H9 (cell line): Measurements from ENCODE around the gene GAS6. TPM values are rescaled to one million over a fixed set of nuclear protein-coding genes. Genes with fewer than 3 reads are reported as not detected.

ENCODE experiments used
- DNase-seq: peaks from one replicate; pipeline ENCODE4 v3.0.0-alpha.2; 2017
- H2AFZ ChIP-seq: one replicate; pipeline ENCODE4 v1.6.1; 2013; ENCODE audit warnings: mild to moderate bottlenecking, low read length, control low read depth, moderate library complexity
- H2AK5ac ChIP-seq: 2 replicates; pipeline ENCODE4 v1.6.1; 2013; ENCODE audit warnings: low read length, control low read depth, mixed read lengths; ENCODE audit not compliant: insufficient read length
- H2BK120ac ChIP-seq: one replicate; pipeline ENCODE4 v1.6.1; 2013; ENCODE audit warnings: low read depth, mild to moderate bottlenecking, low read length, control low read depth, inconsistent platforms; ENCODE audit not compliant: poor library complexity, severe bottlenecking
- H2BK12ac ChIP-seq: 2 replicates; pipeline ENCODE4 v1.6.1; 2013; ENCODE audit warnings: low read length, control low read depth, mixed read lengths, low read depth; ENCODE audit not compliant: insufficient read length
- H2BK15ac ChIP-seq: 2 replicates; pipeline ENCODE4 v1.6.1; 2013; ENCODE audit warnings: low read depth, low read length, control low read depth
- H2BK20ac ChIP-seq: one replicate; pipeline ENCODE4 v1.6.1; 2013; ENCODE audit warnings: low read depth, mild to moderate bottlenecking, low read length, control low read depth, inconsistent platforms; ENCODE audit not compliant: poor library complexity, severe bottlenecking
- H2BK5ac ChIP-seq: 2 replicates; pipeline ENCODE4 v1.6.1; 2013; ENCODE audit warnings: low read length, control low read depth, mixed read lengths; ENCODE audit not compliant: insufficient read length
- H3K14ac ChIP-seq: 2 replicates; pipeline ENCODE4 v1.6.1; 2013; ENCODE audit warnings: low read length, control low read depth; ENCODE audit not compliant: insufficient read depth
- H3K18ac ChIP-seq: 2 replicates; pipeline ENCODE4 v1.6.1; 2013; ENCODE audit warnings: low read depth, mild to moderate bottlenecking, mixed read lengths, low read length, control low read depth; ENCODE audit not compliant: insufficient read length
- H3K23ac ChIP-seq: 2 replicates; pipeline ENCODE4 v1.6.1; 2013; ENCODE audit warnings: low read length, control low read depth, mixed read lengths, low read depth; ENCODE audit not compliant: insufficient read length
- H3K23me2 ChIP-seq: 2 replicates; pipeline ENCODE4 v1.6.1; 2013; ENCODE audit warnings: low read depth, mild to moderate bottlenecking, mixed read lengths, low read length, control low read depth; ENCODE audit not compliant: insufficient read length, poor library complexity, severe bottlenecking
- H3K27ac ChIP-seq: 2 replicates; pipeline ENCODE4 v1.5.1; 2013; ENCODE audit warnings: low read length, control low read depth, mixed read lengths, low read depth; ENCODE audit not compliant: insufficient read length
- H3K27me3 ChIP-seq: 2 replicates; pipeline ENCODE4 v1.6.1; 2013; ENCODE audit warnings: low read length, control low read depth, inconsistent platforms; ENCODE audit not compliant: insufficient read depth
- H3K4ac ChIP-seq: 2 replicates; pipeline ENCODE4 v1.6.1; 2013; ENCODE audit warnings: low read depth, mild to moderate bottlenecking, control low read depth, inconsistent platforms, low read length, moderate library complexity
- H3K4me1 ChIP-seq: 2 replicates; pipeline ENCODE4 v1.6.1; 2013; ENCODE audit warnings: low read length, control low read depth, inconsistent platforms; ENCODE audit not compliant: insufficient read depth
- H3K4me2 ChIP-seq: 2 replicates; pipeline ENCODE4 v1.6.1; 2013; ENCODE audit warnings: low read length, control low read depth, mixed read lengths; ENCODE audit not compliant: insufficient read length, insufficient read depth
- H3K56ac ChIP-seq: 2 replicates; pipeline ENCODE4 v1.6.1; 2013; ENCODE audit warnings: low read depth, mild to moderate bottlenecking, mixed read lengths, low read length, control low read depth; ENCODE audit not compliant: insufficient read length
- H3K79me1 ChIP-seq: 2 replicates; pipeline ENCODE4 v1.6.1; 2013; ENCODE audit warnings: low read depth, mild to moderate bottlenecking, moderate library complexity, low read length, control low read depth, inconsistent platforms; ENCODE audit not compliant: insufficient read depth, poor library complexity, severe bottlenecking
- H3K79me2 ChIP-seq: 2 replicates; pipeline ENCODE4 v1.6.1; 2013; ENCODE audit warnings: low read length, control low read depth, inconsistent platforms; ENCODE audit not compliant: insufficient read depth
- H3K9ac ChIP-seq: 2 replicates; pipeline ENCODE4 v1.6.1; 2013; ENCODE audit warnings: low read length, control low read depth, mixed read lengths; ENCODE audit not compliant: insufficient read length; ENCODE audit errors: extremely low read depth
- H3K9me3 ChIP-seq: one replicate; pipeline ENCODE4 v1.6.1; 2013; ENCODE audit warnings: low read depth, low read length, inconsistent platforms; ENCODE audit not compliant: control insufficient read depth
- H3T11ph ChIP-seq: one replicate; pipeline ENCODE4 v1.6.1; 2013; ENCODE audit warnings: mild to moderate bottlenecking, low read length, control low read depth, inconsistent platforms
- H4K20me1 ChIP-seq: one replicate; pipeline ENCODE4 v1.6.1; 2013; ENCODE audit not compliant: control insufficient read depth, insufficient read length, insufficient read depth
- H4K5ac ChIP-seq: 2 replicates; pipeline ENCODE4 v1.6.1; 2013; ENCODE audit warnings: low read depth, mild to moderate bottlenecking, mixed read lengths, low read length, control low read depth; ENCODE audit not compliant: insufficient read length
- H4K8ac ChIP-seq: replicated peaks from 2 replicates; pipeline ENCODE4 v1.6.1; 2013; ENCODE audit warnings: low read length, control low read depth, mixed read lengths, low read depth; ENCODE audit not compliant: insufficient read length
- H4K91ac ChIP-seq: 2 replicates; pipeline ENCODE4 v1.6.1; 2013; ENCODE audit warnings: low read depth, mild to moderate bottlenecking, moderate library complexity, mixed read lengths, low read length, control low read depth; ENCODE audit not compliant: insufficient read length
- H3K27ac Mint-ChIP-seq, 3 experiments: 2 replicates in 2 of 3; 3 replicates in 1 of 3; pipeline ENCODE4 v1.8.0; 2020 to 2021; ENCODE audit warnings: mixed read lengths in 3 of 3, mild to moderate bottlenecking in 1 of 3, moderate library complexity in 1 of 3
- H3K27me3 Mint-ChIP-seq: 2 replicates; pipeline ENCODE4 v1.8.0; 2021; ENCODE audit warnings: low read depth, mild to moderate bottlenecking, moderate library complexity, mixed read lengths
- H3K36me3 Mint-ChIP-seq, 3 experiments: 2 replicates in 2 of 3; 3 replicates in 1 of 3; pipeline ENCODE4 v1.8.0; 2020 to 2021; ENCODE audit warnings: low read depth in 3 of 3, mixed read lengths in 3 of 3; ENCODE audit not compliant: insufficient read depth in 1 of 3
- H3K4me1 Mint-ChIP-seq, 2 experiments: 2 replicates each; pipeline ENCODE4 v1.8.0; 2020; ENCODE audit warnings: mixed read lengths in 2 of 2
- H3K4me3 Mint-ChIP-seq, 2 experiments: 2 replicates in 1 of 2; 3 replicates in 1 of 2; pipeline ENCODE4 v1.8.0; 2020 to 2021; ENCODE audit warnings: mild to moderate bottlenecking in 2 of 2, mixed read lengths in 2 of 2, moderate library complexity in 1 of 2
- H3K9me3 Mint-ChIP-seq, 2 experiments: 2 replicates in 1 of 2; 3 replicates in 1 of 2; pipeline ENCODE4 v1.8.0; 2020; ENCODE audit warnings: mild to moderate bottlenecking in 2 of 2, mixed read lengths in 2 of 2, moderate library complexity in 1 of 2
- WGBS: extraction: QIAGEN DNeasy Blood & Tissue Kit; methylation state at CpG from one replicate; pipeline ENCODE4 v1.1.7; 2013; ENCODE audit warnings: missing lambda C conversion rate, low lambda C conversion rate, mixed read lengths; ENCODE audit not compliant: insufficient read length; ENCODE audit errors: extremely low coverage; 5-methylcytosine and 5-hydroxymethylcytosine counted together
- total RNA-seq: library from RNA; stranded (reverse); gene quantifications from 2 replicates; pipeline ENCODE4 v1.2.1, GENCODE V29; 2021
- TF ChIP-seq, protein P1 (sequence below): fragments of 200-600 bp; sonication (generic); conservative IDR thresholded peaks from 3 replicates; pipeline ENCODE4 v1.8.0; 2021; ENCODE audit warnings: antibody characterized with exemption, mild to moderate bottlenecking

GAS6 gene
- total RNA-seq, 1 experiment from 2014 or later = 20.5 TPM

DNA sequence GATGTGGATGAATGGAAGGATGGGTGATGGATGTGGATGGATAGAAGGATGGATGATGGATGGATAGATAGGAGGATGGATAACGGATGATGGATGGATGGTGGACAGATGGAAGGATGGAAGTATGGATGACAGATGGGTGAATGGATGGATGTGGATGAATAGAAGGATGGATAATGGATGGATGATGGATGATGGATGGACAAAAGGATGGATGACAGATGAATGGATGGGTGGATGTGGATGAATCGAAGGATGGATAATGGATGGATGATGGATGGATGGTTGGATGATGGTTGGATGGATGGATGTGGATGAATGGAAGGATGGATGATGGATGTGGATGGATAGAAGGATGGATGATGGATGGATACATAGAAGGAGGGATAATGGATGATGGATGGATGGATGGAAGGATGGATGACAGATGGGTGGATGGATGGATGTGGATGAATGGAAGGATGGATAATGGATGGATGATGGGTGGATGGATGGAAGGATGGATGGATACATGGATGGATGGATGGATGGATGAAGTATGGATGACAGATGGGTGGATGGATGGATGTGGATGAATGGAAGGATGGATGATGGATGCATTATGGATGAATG is 65.6 kb downstream of the GAS6 start:
- TF ChIP-seq, protein P1, sequence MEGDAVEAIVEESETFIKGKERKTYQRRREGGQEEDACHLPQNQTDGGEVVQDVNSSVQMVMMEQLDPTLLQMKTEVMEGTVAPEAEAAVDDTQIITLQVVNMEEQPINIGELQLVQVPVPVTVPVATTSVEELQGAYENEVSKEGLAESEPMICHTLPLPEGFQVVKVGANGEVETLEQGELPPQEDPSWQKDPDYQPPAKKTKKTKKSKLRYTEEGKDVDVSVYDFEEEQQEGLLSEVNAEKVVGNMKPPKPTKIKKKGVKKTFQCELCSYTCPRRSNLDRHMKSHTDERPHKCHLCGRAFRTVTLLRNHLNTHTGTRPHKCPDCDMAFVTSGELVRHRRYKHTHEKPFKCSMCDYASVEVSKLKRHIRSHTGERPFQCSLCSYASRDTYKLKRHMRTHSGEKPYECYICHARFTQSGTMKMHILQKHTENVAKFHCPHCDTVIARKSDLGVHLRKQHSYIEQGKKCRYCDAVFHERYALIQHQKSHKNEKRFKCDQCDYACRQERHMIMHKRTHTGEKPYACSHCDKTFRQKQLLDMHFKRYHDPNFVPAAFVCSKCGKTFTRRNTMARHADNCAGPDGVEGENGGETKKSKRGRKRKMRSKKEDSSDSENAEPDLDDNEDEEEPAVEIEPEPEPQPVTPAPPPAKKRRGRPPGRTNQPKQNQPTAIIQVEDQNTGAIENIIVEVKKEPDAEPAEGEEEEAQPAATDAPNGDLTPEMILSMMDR = no peak

More for the DNA sequence above, 65.6 kb downstream of the GAS6 start:
- DNase-seq = no peak
- Histone ChIP-seq H3K4me2 (no peak overlapping the region), H3K56ac (no peak overlapping the region), H3K18ac (no peak overlapping the region), H2BK5ac (no peak overlapping the region), H4K8ac (no peak overlapping the region), H3T11ph (no peak overlapping the region), H2BK15ac (no peak overlapping the region), H4K20me1 (no peaks in the 10 kb centered on the region), H3K23me2 (no peaks in the 10 kb centered on the region), H3K79me2 (no peaks in the 10 kb centered on the region), H2AFZ (no peak overlapping the region), H4K91ac (no peak overlapping the region), H3K4ac (no peak overlapping the region), H2BK12ac (no peak overlapping the region), H3K9ac (no peak overlapping the region), H3K27ac (no peak overlapping the region), H4K5ac (no peak overlapping the region), H2AK5ac (no peak overlapping the region), H3K9me3 (no peaks in the 10 kb centered on the region), H3K14ac (no peak overlapping the region), H3K27me3 (no peaks in the 10 kb centered on the region), H3K79me1 (no peaks in the 10 kb centered on the region), H2BK120ac (no peak overlapping the region), H2BK20ac (no peak overlapping the region), H3K4me1 (no peaks in the 10 kb centered on the region), H3K23ac (no peak overlapping the region)
- no peak overlapping the region for H3K4me3 Mint-ChIP-seq
- H3K9me3 Mint-ChIP-seq = no peaks in the 10 kb centered on the region; a peak in 1 of 5 replicates
- no peak overlapping the region for H3K27ac Mint-ChIP-seq
- H3K27me3 Mint-ChIP-seq = no peaks in the 10 kb centered on the region
- no peaks in the 10 kb centered on the region for H3K36me3 Mint-ChIP-seq
- H3K4me1 Mint-ChIP-seq = peaks cover 3% of the 10 kb centered on the region in 2 experiments; a peak in 2 of 4 replicates
- 95% methylated on average over 2 of the region's 2 CpGs for whole genome bisulfite sequencing
